Measurements from ENCODE around the gene CLDN5. TPM values are rescaled to one million over a fixed set of nuclear protein-coding genes. Genes with fewer than 3 reads are reported as not detected.

The CLDN5 gene
- total RNA-seq = 1.2 and 1.5 TPM in 2 replicates

- Mint-ChIP-seq H3K27ac (no peak within 1 kb of the TSS), H3K36me3 (ENCODE audit: low read depth) (peaks cover 6% of the 10 kb centered on the region), H3K27me3 (ENCODE audit: low read depth) (peaks cover 12% of the 10 kb centered on the region), H3K4me1 (ENCODE audit: low read depth) (peaks cover 5% of the 10 kb centered on the region), H3K4me3 (ENCODE audit: low read depth) (peak within 1 kb of the TSS; percentile 70), H3K9me3 (no peaks in the 10 kb centered on the region)
- DNase-seq (ENCODE audit: low spot score) = no peak
- intact Hi-C loops (cut with micrococcal nuclease) = loop anchor here (5.0 to 10.0 kb wide), 2 partner anchors 110 to 243 kb away; no protein-coding TSS in a partner anchor
These were observed at the start of gene CLDN5 for GRCh38 chr22:19524170-19525115. Gene CLDN5, minus strand, starts transcription at chr22:19524410. Its CDS starts 155 bp downstream, at chr22:19524255.

GRCh38 chr22:19571995-19572394 lies 47.8 kb upstream of the CLDN5 start:
- H3K9me3 Mint-ChIP-seq = no peaks in the 10 kb centered on the region
- no peak overlapping the region for H3K27ac Mint-ChIP-seq
- DNase-seq (ENCODE audit: low spot score) = no peak
- peaks cover 9% of the 10 kb centered on the region for H3K4me1 Mint-ChIP-seq (ENCODE audit: low read depth)
- H3K36me3 Mint-ChIP-seq (ENCODE audit: low read depth) = no peaks in the 10 kb centered on the region
- H3K27me3 Mint-ChIP-seq (ENCODE audit: low read depth) = no peaks in the 10 kb centered on the region
- no peak overlapping the region for H3K4me3 Mint-ChIP-seq (ENCODE audit: low read depth)
- intact Hi-C loops (cut with micrococcal nuclease) = no loop called here

GRCh38 chr22:19571207-19571795 lies 47.1 kb upstream of the CLDN5 start:
- H3K4me3 Mint-ChIP-seq (ENCODE audit: low read depth) = no peak overlapping the region
- no peaks in the 10 kb centered on the region for H3K27me3 Mint-ChIP-seq (ENCODE audit: low read depth)
- H3K9me3 Mint-ChIP-seq = no peaks in the 10 kb centered on the region
- no peak for DNase-seq (ENCODE audit: low spot score)
- H3K36me3 Mint-ChIP-seq (ENCODE audit: low read depth) = no peaks in the 10 kb centered on the region
- no peak overlapping the region for H3K27ac Mint-ChIP-seq
- intact Hi-C loops (cut with micrococcal nuclease) = no loop called here
- H3K4me1 Mint-ChIP-seq (ENCODE audit: low read depth) = peaks cover 2% of the 10 kb centered on the region

GRCh38 chr22:19569976-19570375 lies 45.8 kb upstream of the CLDN5 start:
- no peaks in the 10 kb centered on the region for H3K36me3 Mint-ChIP-seq (ENCODE audit: low read depth)
- no peaks in the 10 kb centered on the region for H3K27me3 Mint-ChIP-seq (ENCODE audit: low read depth)
- H3K9me3 Mint-ChIP-seq = no peaks in the 10 kb centered on the region
- no peak for DNase-seq (ENCODE audit: low spot score)
- no peak overlapping the region for H3K27ac Mint-ChIP-seq
- no peak overlapping the region for H3K4me3 Mint-ChIP-seq (ENCODE audit: low read depth)
- intact Hi-C loops (cut with micrococcal nuclease) = no loop called here
- H3K4me1 Mint-ChIP-seq (ENCODE audit: low read depth) = no peaks in the 10 kb centered on the region

- no peak for DNase-seq (ENCODE audit: low spot score)
- H3K36me3 Mint-ChIP-seq (ENCODE audit: low read depth) = no peaks in the 10 kb centered on the region
- no peaks in the 10 kb centered on the region for H3K9me3 Mint-ChIP-seq
- H3K4me1 Mint-ChIP-seq (ENCODE audit: low read depth) = no peaks in the 10 kb centered on the region
- H3K27me3 Mint-ChIP-seq (ENCODE audit: low read depth) = no peaks in the 10 kb centered on the region
- intact Hi-C loops (cut with micrococcal nuclease) = no loop called here
- no peak overlapping the region for H3K4me3 Mint-ChIP-seq (ENCODE audit: low read depth)
- H3K27ac Mint-ChIP-seq = no peak overlapping the region
These were observed 45.0 kb upstream of the CLDN5 start for GRCh38 chr22:19569276-19569640.

GRCh38 chr22:19568337-19569275 lies 44.4 kb upstream of the CLDN5 start:
- no peak overlapping the region for H3K27ac Mint-ChIP-seq

GRCh38 chr22:19567157-19568009 lies 43.2 kb upstream of the CLDN5 start:
- no peaks in the 10 kb centered on the region for H3K36me3 Mint-ChIP-seq (ENCODE audit: low read depth)
- intact Hi-C loops (cut with micrococcal nuclease) = no loop called here
- no peak for DNase-seq (ENCODE audit: low spot score)
- no peak overlapping the region for H3K27ac Mint-ChIP-seq
- H3K27me3 Mint-ChIP-seq (ENCODE audit: low read depth) = peaks cover 2% of the 10 kb centered on the region
- no peaks in the 10 kb centered on the region for H3K4me1 Mint-ChIP-seq (ENCODE audit: low read depth)
- no peaks in the 10 kb centered on the region for H3K9me3 Mint-ChIP-seq
- H3K4me3 Mint-ChIP-seq (ENCODE audit: low read depth) = no peak overlapping the region

More at GRCh38 chr22:19568337-19569275, 44.4 kb upstream of the CLDN5 start:
- Mint-ChIP-seq H3K27me3 (ENCODE audit: low read depth) (no peaks in the 10 kb centered on the region), H3K36me3 (ENCODE audit: low read depth) (no peaks in the 10 kb centered on the region), H3K4me3 (ENCODE audit: low read depth) (no peak overlapping the region), H3K9me3 (no peaks in the 10 kb centered on the region), H3K4me1 (ENCODE audit: low read depth) (no peaks in the 10 kb centered on the region)
- DNase-seq (ENCODE audit: low spot score) = no peak
- intact Hi-C loops (cut with micrococcal nuclease) = no loop called here

GRCh38 chr22:19566279-19567156 lies 42.3 kb upstream of the CLDN5 start:
- no peaks in the 10 kb centered on the region for H3K36me3 Mint-ChIP-seq (ENCODE audit: low read depth)
- intact Hi-C loops (cut with micrococcal nuclease) = no loop called here
- no peak overlapping the region for H3K27ac Mint-ChIP-seq
- no peak overlapping the region for H3K4me3 Mint-ChIP-seq (ENCODE audit: low read depth)
- no peaks in the 10 kb centered on the region for H3K9me3 Mint-ChIP-seq
- H3K4me1 Mint-ChIP-seq (ENCODE audit: low read depth) = no peaks in the 10 kb centered on the region
- no peak for DNase-seq (ENCODE audit: low spot score)
- H3K27me3 Mint-ChIP-seq (ENCODE audit: low read depth) = peaks cover 2% of the 10 kb centered on the region

GRCh38 chr22:19565382-19566278 lies 41.4 kb upstream of the CLDN5 start:
- peaks cover 2% of the 10 kb centered on the region for H3K27me3 Mint-ChIP-seq (ENCODE audit: low read depth)
- no peaks in the 10 kb centered on the region for H3K4me1 Mint-ChIP-seq (ENCODE audit: low read depth)
- intact Hi-C loops (cut with micrococcal nuclease) = no loop called here
- no peak for DNase-seq (ENCODE audit: low spot score)
- no peak overlapping the region for H3K27ac Mint-ChIP-seq
- no peaks in the 10 kb centered on the region for H3K9me3 Mint-ChIP-seq
- H3K4me3 Mint-ChIP-seq (ENCODE audit: low read depth) = no peak overlapping the region
- no peaks in the 10 kb centered on the region for H3K36me3 Mint-ChIP-seq (ENCODE audit: low read depth)

GRCh38 chr22:19559956-19560355 lies 35.7 kb upstream of the CLDN5 start:
- H3K27ac Mint-ChIP-seq = no peak overlapping the region
- intact Hi-C loops (cut with micrococcal nuclease) = no loop called here
- DNase-seq (ENCODE audit: low spot score) = no peak
- H3K27me3 Mint-ChIP-seq (ENCODE audit: low read depth) = peaks cover 5% of the 10 kb centered on the region
- H3K36me3 Mint-ChIP-seq (ENCODE audit: low read depth) = no peaks in the 10 kb centered on the region
- H3K4me3 Mint-ChIP-seq (ENCODE audit: low read depth) = no peak overlapping the region
- H3K4me1 Mint-ChIP-seq (ENCODE audit: low read depth) = no peaks in the 10 kb centered on the region
- no peaks in the 10 kb centered on the region for H3K9me3 Mint-ChIP-seq

Data from activated T-helper 2 cell treated with anti-CD3 and anti-CD28 coated beads, Interferon-gamma antibody, Interleukin-2, Interleukin-4, amounts not matched to agents 10 μg/mL and 5 μg/mL and 100 μg/mL, durations not matched to agents 14 hours and 24 hours and 36 hours (primary cell).